Psoas muscle (tissue), 8 donors: ENCODE data around the gene TNNC2. TPM values are rescaled to one million over a fixed set of nuclear protein-coding genes. Genes with fewer than 3 reads are reported as not detected.

Source experiments
- ATAC-seq, 4 donors: fragments of 200-7000 bp; cut with Tn5 transposase; one replicate each; pipeline ENCODE4 v1.9.1; 2020; ENCODE audit warnings: moderate library complexity in 3 of 4, mild to moderate bottlenecking in 2 of 4
- DNase-seq, 2 donors: peaks; one replicate each; pipeline ENCODE4 v3.0.0-alpha.2; 2020
- H3K27ac ChIP-seq: fragments of 200-600 bp; one replicate; pipeline ENCODE4 v1.8.0; 2022
- H3K27me3 ChIP-seq, 3 donors: fragments of 200-600 bp in 1 of 3; one replicate each; pipeline versions ENCODE4 v1.6.1 to v1.8.0; 2013 to 2022; ENCODE audit warnings: low read length in 2 of 3, mild to moderate bottlenecking in 2 of 3, moderate library complexity in 1 of 3; ENCODE audit not compliant: insufficient read depth in 3 of 3
- H3K36me3 ChIP-seq, 2 donors: fragments of 200-600 bp in 1 of 2; one replicate each; pipeline versions ENCODE4 v1.6.1 to v1.8.0; 2013 to 2022; ENCODE audit warnings: low read depth in 1 of 2, mild to moderate bottlenecking in 1 of 2, moderate library complexity in 1 of 2; ENCODE audit not compliant: insufficient read depth in 1 of 2
- H3K4me1 ChIP-seq: fragments of 200-600 bp; one replicate; pipeline ENCODE4 v1.8.0; 2022
- H3K4me3 ChIP-seq: fragments of 200-600 bp; one replicate; pipeline ENCODE4 v1.8.0; 2022; ENCODE audit warnings: mild to moderate bottlenecking
- H3K9me3 ChIP-seq: fragments of 200-600 bp; one replicate; pipeline ENCODE4 v1.8.0; 2022
- CTCF ChIP-seq: fragments of 200-600 bp; IDR thresholded peaks from one replicate; pipeline ENCODE4 v1.8.0; 2022; ENCODE audit warnings: antibody characterized with exemption
- WGBS, 3 donors: extraction: QIAGEN DNeasy Blood & Tissue Kit; methylation state at CpG; one replicate each; pipeline versions ENCODE4 v1.1.6 to v1.1.7; 2013; 5-methylcytosine and 5-hydroxymethylcytosine counted together
- intact Hi-C, 2 donors: fragments of 100-400 bp; cut with DNase I; formaldehyde crosslinking; loops; one replicate each; pipeline versions ENCODE4 v1.11.0 to v1.14.2; 2022
- polyA plus RNA-seq, 3 donors: library from polyadenylated mRNA; stranded (reverse); fragments of 200-250 nt; gene quantifications; one replicate each; pipeline ENCODE4 v1.2.3, GENCODE V29; 2013
- total RNA-seq, 4 donors: library from RNA; stranded (reverse); fragmentation: NEBNext Ultra II Directional in 2 of 4; extraction: Animal tissue kit (Norgen Biotek cat#: 25700) in 2 of 4; gene quantifications; one replicate each; pipeline versions ENCODE4 v1.2.1 to v1.2.4, GENCODE V29; 2021 to 2023
- donor health status: healthy with polysubstance abuse.
- donor health status: DM: no; HTN: no; CAD: no; lungs with moderate emphysema.
- donor health status: Bipolar disorder and iron deficiency.
- donor health status: healthy.
- donor health status: DM: yes; HTN: yes; CAD: no.
- donor health status: DM: no; HTN: no; CAD: no.
- donor health status: DM: no; HTN: no; CAD: no.
- donor health status: DM: yes; HTN: yes; CAD: no.

TNNC2 gene
- total and polyA plus RNA-seq, 7 donors: 1,390 to 10,677 (median 3,158) TPM

- Histone ChIP-seq H3K4me3 (no peak overlapping the region), H3K4me1 (no peaks in the 10 kb centered on the region), H3K27ac (no peak overlapping the region), H3K36me3 (no peaks in the 10 kb centered on the region), H3K27me3 (no peaks in the 10 kb centered on the region), H3K9me3 (no peaks in the 10 kb centered on the region)
- intact Hi-C loops: loop anchor here in 1 of 2 donors (10.0 kb wide), 1 partner anchor 332 kb away; no protein-coding TSS in a partner anchor
- ATAC-seq (no peak), DNase-seq (no peak)
- 70 to 81% (median 72%) methylated on average over 7 of the region's 7 CpGs for WGBS, 3 donors
- TF ChIP-seq CTCF: no peak
Measured at GRCh38 chr20:45776931-45777330, 50.2 kb downstream of the TNNC2 start.

- DNase-seq (no peak), ATAC-seq (no peak)
- Histone ChIP-seq H3K27ac (no peak overlapping the region), H3K9me3 (no peaks in the 10 kb centered on the region), H3K36me3 (no peaks in the 10 kb centered on the region), H3K4me1 (no peaks in the 10 kb centered on the region), H3K4me3 (no peak overlapping the region), H3K27me3 (no peaks in the 10 kb centered on the region)
- 90 to 92% (median 92%) methylated on average over 6 of the region's 6 CpGs for WGBS, 3 donors
- intact Hi-C loops: loop anchor here in 1 of 2 donors (10.0 kb wide), 1 partner anchor 331 kb away; no protein-coding TSS in a partner anchor
- TF ChIP-seq CTCF: no peak
Measured at GRCh38 chr20:45775411-45775810, 51.7 kb downstream of the TNNC2 start.

GRCh38 chr20:45774945-45775344 is 52.2 kb downstream of the TNNC2 start:
- Histone ChIP-seq H3K27ac (no peak overlapping the region), H3K27me3 (no peaks in the 10 kb centered on the region), H3K4me3 (no peak overlapping the region), H3K4me1 (no peaks in the 10 kb centered on the region), H3K9me3 (no peaks in the 10 kb centered on the region), H3K36me3 (no peaks in the 10 kb centered on the region)
- 53 to 67% (median 62%) methylated on average over 2 of the region's 2 CpGs for WGBS, 3 donors
- no peak for DNase-seq
- no peak for ATAC-seq
- no peak for TF ChIP-seq CTCF
- intact Hi-C loops: loop anchor here (5.0 to 10.0 kb wide), 3 partner anchors 228 to 338 kb away; partner anchors contain the start of gene EPPIN (in 1 of the 2)

Other genes starting within 250 kb of the TNNC2 start
- gene WFDC8, start 248.0 kb downstream of the TNNC2 start, total RNA-seq: not detected
- gene WFDC8, start 248.0 kb downstream of the TNNC2 start, polyA plus RNA-seq: not detected
- not detected for gene WFDC10A, start 197.6 kb downstream of the TNNC2 start, total RNA-seq
- gene WFDC10A, start 197.6 kb downstream of the TNNC2 start, polyA plus RNA-seq: not detected
- gene WFDC9, start 196.0 kb downstream of the TNNC2 start, total RNA-seq: not detected
- not detected for gene WFDC9, start 196.0 kb downstream of the TNNC2 start, polyA plus RNA-seq
- not detected for gene WFDC11, start 157.1 kb downstream of the TNNC2 start, total RNA-seq
- not detected for gene WFDC11, start 157.1 kb downstream of the TNNC2 start, polyA plus RNA-seq
- gene WFDC13, start 125.3 kb downstream of the TNNC2 start, total RNA-seq: not detected
- not detected for gene WFDC13, start 125.3 kb downstream of the TNNC2 start, polyA plus RNA-seq
- not detected for gene WFDC10B, start 122.3 kb downstream of the TNNC2 start, total RNA-seq
- not detected for gene WFDC10B, start 122.3 kb downstream of the TNNC2 start, polyA plus RNA-seq
- not detected for gene SPINT4, start 105.0 kb downstream of the TNNC2 start, total RNA-seq
- gene SPINT4, start 105.0 kb downstream of the TNNC2 start, polyA plus RNA-seq: not detected
- 1 to 10 TPM in 1 of 4 donors, under 1 TPM in 2, not detected in 1; 0.64 to 1.2 (median 0.73) TPM for gene WFDC3, start 35.4 kb downstream of the TNNC2 start, total RNA-seq
- under 1 TPM; 0.51 to 0.79 (median 0.61) TPM for gene WFDC3, start 35.4 kb downstream of the TNNC2 start, polyA plus RNA-seq
- gene DNTTIP1, start 35.4 kb downstream of the TNNC2 start, total RNA-seq: 10 to 100 TPM; 40.6 to 56.7 (median 44.9) TPM
- gene DNTTIP1, start 35.4 kb downstream of the TNNC2 start, polyA plus RNA-seq: 10 to 100 TPM; 28.3 to 56.8 (median 53.9) TPM
- under 1 TPM; 0.32 to 0.42 (median 0.38) TPM for gene UBE2C, start 14.7 kb downstream of the TNNC2 start, total RNA-seq
- gene UBE2C, start 14.7 kb downstream of the TNNC2 start, polyA plus RNA-seq: under 1 TPM in 2 of 3 donors, not detected in 1; 0.35 to 0.40 TPM
- 10 to 100 TPM; 22.3 to 44.9 (median 31.6) TPM for gene SNX21, start 6.5 kb upstream of the TNNC2 start, total RNA-seq
- 10 to 100 TPM in 2 of 3 donors, 1 to 10 TPM in 1; 8.7 to 63.9 (median 21.2) TPM for gene SNX21, start 6.5 kb upstream of the TNNC2 start, polyA plus RNA-seq
- gene ACOT8, start 30.1 kb upstream of the TNNC2 start, total RNA-seq: 10 to 100 TPM; 20.3 to 29.6 (median 24.9) TPM
- gene ACOT8, start 30.1 kb upstream of the TNNC2 start, polyA plus RNA-seq: 10 to 100 TPM; 20.2 to 32.9 (median 29.3) TPM
- 1 to 10 TPM; 1.4 to 2.7 (median 1.5) TPM for gene ZSWIM3, start 30.3 kb upstream of the TNNC2 start, total RNA-seq
- gene ZSWIM3, start 30.3 kb upstream of the TNNC2 start, polyA plus RNA-seq: 1 to 10 TPM; 1.1 to 2.0 (median 1.5) TPM
- gene ZSWIM1, start 53.9 kb upstream of the TNNC2 start, total RNA-seq: 1 to 10 TPM; 6.1 to 10.0 (median 7.7) TPM
- gene ZSWIM1, start 53.9 kb upstream of the TNNC2 start, polyA plus RNA-seq: 1 to 10 TPM; 3.5 to 5.3 (median 4.9) TPM
- gene SPATA25, start 60.3 kb upstream of the TNNC2 start, total RNA-seq: 1 to 10 TPM; 1.3 to 2.7 (median 1.9) TPM
- gene SPATA25, start 60.3 kb upstream of the TNNC2 start, polyA plus RNA-seq: 1 to 10 TPM; 1.0 to 2.7 (median 1.6) TPM
- 10 to 100 TPM in 1 of 4 donors, 1 to 10 TPM in 3; 5.3 to 11.8 (median 8.2) TPM for gene NEURL2, start 63.9 kb upstream of the TNNC2 start, total RNA-seq
- 1 to 10 TPM; 4.3 to 8.0 (median 7.2) TPM for gene NEURL2, start 63.9 kb upstream of the TNNC2 start, polyA plus RNA-seq
- 10 to 100 TPM; 43.0 to 55.4 (median 47.3) TPM for gene CTSA, start 64.0 kb upstream of the TNNC2 start, total RNA-seq
- gene CTSA, start 64.0 kb upstream of the TNNC2 start, polyA plus RNA-seq: 10 to 100 TPM; 41.3 to 59.8 (median 51.8) TPM
- 10 to 100 TPM; 19.0 to 38.0 (median 33.9) TPM for gene PLTP, start 84.8 kb upstream of the TNNC2 start, total RNA-seq
- 10 to 100 TPM in 2 of 3 donors, 1 to 10 TPM in 1; 7.9 to 14.4 (median 13.1) TPM for gene PLTP, start 84.8 kb upstream of the TNNC2 start, polyA plus RNA-seq
- 10 to 100 TPM; 24.7 to 46.7 (median 32.0) TPM for gene PCIF1, start 107.4 kb upstream of the TNNC2 start, total RNA-seq
- 10 to 100 TPM; 26.0 to 41.3 (median 29.7) TPM for gene PCIF1, start 107.4 kb upstream of the TNNC2 start, polyA plus RNA-seq
- gene ZNF335, start 144.9 kb upstream of the TNNC2 start, total RNA-seq: 10 to 100 TPM; 10.2 to 11.5 (median 10.9) TPM
- gene ZNF335, start 144.9 kb upstream of the TNNC2 start, polyA plus RNA-seq: 1 to 10 TPM; 6.9 to 9.0 (median 7.2) TPM
- 1 to 10 TPM in 1 of 4 donors, under 1 TPM in 3; 0.30 to 1.2 (median 0.53) TPM for gene MMP9, start 181.6 kb upstream of the TNNC2 start, total RNA-seq
- gene MMP9, start 181.6 kb upstream of the TNNC2 start, polyA plus RNA-seq: under 1 TPM; 0.07 to 0.20 (median 0.19) TPM
- not detected for gene SLC12A5, start 201.9 kb upstream of the TNNC2 start, total RNA-seq
- gene SLC12A5, start 201.9 kb upstream of the TNNC2 start, polyA plus RNA-seq: under 1 TPM in 1 of 3 donors, not detected in 2; 0.29 TPM